HG03469 (cell line): ENCODE results near the gene KIAA0586.
"Not testable (repeated sequence)": the region's sequence is repeated elsewhere in the genome, so short reads cannot be mapped to it uniquely, and the experiment has no call there.

Source experiments
- ATAC-seq: cut with Tn5 transposase; IDR thresholded peaks from one replicate; pipeline ENCODE4 v1.9.1; 2021; ENCODE audit warnings: mild to moderate bottlenecking, moderate library complexity, moderate number of reproducible peaks; ENCODE audit not compliant: unreplicated experiment

KIAA0586 gene

DNA sequence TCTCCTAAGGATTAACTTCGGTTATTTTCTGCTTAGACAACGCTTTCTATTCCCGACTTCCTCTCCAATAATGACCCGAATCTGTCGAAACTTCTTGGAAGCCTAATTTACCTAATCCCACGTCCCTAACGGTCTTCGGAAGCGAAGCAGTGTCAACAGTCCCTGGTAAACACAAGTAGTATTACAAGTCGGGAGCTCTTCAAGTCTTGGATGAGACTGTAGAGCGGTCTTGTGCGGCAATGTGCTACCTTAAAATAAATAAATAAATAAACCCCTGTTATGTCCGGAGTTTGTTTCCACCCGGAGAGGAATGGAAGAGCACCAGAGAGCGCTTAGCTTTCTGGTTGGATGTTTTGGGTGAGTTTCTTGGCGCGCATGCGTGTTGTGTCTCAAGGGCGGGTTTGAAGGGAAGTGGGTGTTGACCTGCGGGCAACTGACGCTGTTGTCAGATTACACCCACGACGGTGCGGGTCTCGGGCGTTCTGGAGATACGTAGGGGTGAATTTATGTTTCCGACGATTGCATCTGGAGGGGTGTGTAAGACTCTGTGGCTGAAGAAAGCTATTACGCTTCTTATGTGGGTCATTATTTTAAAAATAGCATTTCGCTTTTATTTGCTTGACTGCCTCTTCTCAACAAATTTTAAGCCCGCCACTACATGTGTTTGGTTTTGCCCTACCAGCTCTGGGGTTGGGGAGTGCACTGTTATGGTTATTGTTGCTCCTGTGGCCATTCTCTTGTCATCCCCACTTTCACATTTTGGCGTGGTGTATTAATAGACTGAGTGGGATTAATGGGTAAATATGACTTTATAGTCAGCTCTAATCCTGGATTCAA lies at the start of gene KIAA0586, which contains the start of gene TIMM9:
TSS of gene KIAA0586 (plus strand) at position 439 of the 837 bp plus-strand sequence. CDS start 546 bp downstream, outside the sequence.
TSS of gene TIMM9 (minus strand) at position 251 of the 837 bp plus-strand sequence. CDS start 15,586 bp downstream, outside the sequence.
- peak; percentile 68 for ATAC-seq

DNA sequence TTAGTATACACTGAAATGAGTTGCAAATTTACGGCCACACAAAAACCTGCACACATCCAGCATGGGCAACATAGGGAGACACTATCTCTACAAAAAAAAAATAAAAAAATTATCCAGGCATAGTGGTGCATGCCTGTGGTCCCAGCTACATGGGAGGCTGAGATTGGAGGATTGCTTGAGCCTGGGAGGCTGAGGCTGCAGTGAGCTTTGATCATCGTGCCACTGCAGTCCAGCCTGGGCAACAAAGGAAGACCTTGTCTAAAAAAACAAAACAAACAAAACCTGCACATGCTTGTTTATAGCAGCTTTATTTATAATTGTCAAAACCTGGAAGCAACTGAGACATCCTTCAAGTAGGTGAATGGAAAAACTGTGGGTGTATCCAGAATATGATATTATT lies 36.7 kb upstream of the KIAA0586 start:
- ATAC-seq, result no peak

DNA sequence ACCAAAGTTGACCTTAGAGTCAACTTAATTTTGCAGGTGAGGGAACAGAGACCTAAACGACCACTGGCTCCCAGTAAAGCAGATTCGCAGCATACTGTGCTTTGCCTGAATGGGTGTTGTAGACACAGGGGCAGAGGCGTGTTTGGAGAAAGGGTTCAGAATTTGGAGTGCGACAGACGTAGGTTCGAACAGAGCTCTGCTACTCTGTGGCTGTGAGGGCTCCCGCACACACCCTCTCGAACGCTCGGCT lies 32.0 kb upstream of the KIAA0586 start:
- ATAC-seq, result no peak

DNA sequence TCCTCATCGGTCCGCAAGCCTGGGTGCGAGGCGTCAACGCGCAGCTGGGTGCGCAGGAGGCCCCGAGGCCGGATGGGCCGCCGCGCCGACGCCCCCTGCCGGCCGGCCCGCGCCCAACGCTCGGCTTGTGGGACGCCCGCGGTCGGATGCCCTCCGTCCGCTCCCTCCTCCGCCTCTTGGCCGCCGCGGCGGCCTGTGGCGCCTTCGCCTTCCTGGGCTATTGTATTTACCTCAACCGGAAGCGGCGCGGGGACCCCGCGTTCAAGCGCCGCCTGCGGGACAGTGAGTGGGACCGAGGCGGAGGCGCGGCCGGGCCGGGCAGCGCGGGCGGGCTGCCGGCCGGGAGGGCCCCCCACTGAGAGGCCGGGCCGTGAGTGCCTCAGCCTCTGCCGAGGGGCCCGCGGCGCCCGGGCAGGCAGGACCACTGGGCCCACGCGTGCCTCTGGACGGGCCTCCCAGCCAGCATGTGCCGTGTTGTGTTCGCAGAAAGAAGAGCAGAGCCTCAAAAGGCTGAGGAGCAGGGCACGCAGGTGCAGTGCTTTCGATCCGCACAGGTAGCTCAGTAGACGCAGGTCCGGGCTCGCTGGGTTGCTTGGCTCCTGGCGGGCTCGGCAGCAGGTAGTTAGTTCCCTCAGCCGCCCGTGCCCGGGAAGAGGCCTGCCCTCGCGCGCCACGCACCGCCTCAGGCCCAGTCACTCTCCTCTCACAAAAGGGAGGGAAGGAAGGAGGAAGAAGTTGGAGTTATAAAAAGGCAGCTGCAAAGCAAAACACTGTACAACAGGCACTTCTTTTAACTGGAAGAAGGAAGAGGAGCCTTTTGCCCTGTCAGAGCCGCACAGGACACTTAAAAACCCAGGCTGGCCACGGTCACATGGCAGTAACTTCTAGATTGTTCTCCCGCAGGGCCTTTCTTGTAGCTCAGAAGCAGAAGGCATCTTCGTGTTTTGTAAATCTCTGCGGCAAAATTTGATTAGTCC lies 31.4 kb upstream of the KIAA0586 start, which contains the start of gene TOMM20L:
TSS of gene TOMM20L (plus strand) at position 119 of the 977 bp plus-strand sequence. CDS start at position 147, 28 bp downstream.
- peak; percentile 83 for ATAC-seq

DNA sequence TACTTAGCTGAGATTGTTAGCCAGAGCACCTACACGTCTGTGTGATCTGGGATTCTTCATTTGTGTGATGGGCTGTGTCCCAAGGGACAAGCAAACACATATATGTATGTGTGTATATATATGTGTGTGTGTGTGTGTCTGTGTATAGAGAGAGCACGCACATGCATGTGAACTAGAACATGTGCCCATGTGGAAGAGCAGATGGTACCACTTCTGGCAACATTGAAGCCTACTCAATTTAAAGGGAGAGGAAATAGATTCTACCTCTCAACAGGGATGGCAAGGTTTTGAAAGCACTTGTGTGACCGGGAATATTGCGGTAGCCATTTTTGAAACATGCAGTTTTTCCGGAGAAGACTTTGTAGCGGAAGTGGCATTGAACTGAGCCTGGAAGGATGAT lies 30.4 kb upstream of the KIAA0586 start:
- no peak for ATAC-seq

DNA sequence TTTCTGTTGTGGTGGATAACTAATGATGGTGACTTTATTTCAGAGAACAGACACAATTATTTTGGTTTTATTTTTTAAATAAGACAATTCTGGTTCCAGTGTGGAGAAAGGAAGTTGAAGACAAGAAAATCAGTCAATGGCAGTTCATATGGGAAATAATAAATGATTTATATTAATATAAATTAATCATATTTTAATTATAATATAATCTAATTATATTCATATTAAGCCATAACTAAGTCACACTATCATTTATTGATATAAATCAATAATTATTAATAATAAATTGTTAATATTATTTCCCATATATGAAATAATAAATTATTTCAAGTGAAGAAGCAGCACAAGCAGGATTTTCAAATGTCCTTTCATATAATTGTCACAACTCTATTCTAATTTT lies 29.0 kb upstream of the KIAA0586 start:
- no peak for ATAC-seq

DNA sequence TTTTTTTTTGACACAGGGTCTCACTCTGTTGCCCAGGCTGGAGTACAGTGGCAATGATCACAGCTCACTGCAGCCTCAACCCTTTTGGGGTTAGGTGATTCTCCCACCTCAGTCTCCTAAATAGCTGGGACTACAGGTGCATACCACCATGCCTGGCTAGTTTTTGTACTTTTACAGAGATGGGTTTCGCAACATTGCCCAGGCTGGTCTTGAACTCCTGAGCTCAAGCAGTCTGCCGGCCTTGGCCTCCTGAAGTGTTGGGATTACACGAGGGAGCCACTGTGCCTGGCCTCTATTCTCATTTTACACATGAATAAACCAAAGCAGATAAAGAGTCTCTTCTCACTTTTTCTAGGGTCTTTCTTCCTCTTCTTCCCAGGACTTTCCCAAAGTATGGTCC lies 28.6 kb upstream of the KIAA0586 start:
- no peak for ATAC-seq

DNA sequence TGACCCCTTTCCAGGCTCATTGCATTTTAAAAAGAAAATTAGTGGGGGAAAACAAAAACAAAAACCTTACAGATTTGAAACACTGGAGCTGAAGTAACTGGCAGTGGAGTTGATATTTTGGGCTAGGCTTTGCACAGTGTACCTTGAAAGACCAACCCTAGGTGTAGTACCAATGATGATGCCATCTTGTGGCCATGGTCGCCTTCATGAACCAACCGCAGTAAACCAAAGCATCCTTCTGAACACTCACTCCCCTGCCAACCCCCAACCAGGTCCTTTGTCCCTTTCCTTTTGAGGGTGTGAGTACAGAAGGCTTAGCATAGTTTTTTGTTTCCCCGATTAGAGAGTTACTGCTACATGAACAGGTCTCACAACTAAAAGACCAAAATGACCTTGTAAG lies 25.9 kb upstream of the KIAA0586 start:
- ATAC-seq, result no peak

DNA sequence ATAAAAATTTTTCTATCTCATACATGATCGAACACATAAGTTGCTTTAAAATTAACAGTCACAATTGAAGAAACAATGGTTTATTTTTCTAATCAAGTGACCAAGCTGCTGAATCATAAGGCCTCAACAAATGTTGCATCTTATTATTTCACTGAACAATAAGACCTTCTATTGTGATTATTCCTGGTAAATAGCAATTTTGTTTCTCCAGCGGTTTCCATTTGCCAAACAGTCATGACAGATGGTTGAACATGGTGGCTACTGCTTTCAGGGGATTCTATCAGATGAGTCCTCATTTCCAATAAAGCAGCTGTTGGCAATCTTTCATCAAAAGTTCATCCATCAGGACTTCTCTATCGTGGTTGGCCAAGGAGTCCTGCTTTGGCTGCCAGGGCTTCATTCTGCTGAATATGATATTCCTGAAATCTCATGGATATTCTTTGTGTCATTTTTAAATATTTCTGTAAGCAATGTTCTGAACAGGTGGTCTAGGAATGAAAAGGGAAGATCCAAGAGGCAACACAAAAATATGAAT lies 18.8 kb upstream of the KIAA0586 start:
- ATAC-seq, result no peak

DNA sequence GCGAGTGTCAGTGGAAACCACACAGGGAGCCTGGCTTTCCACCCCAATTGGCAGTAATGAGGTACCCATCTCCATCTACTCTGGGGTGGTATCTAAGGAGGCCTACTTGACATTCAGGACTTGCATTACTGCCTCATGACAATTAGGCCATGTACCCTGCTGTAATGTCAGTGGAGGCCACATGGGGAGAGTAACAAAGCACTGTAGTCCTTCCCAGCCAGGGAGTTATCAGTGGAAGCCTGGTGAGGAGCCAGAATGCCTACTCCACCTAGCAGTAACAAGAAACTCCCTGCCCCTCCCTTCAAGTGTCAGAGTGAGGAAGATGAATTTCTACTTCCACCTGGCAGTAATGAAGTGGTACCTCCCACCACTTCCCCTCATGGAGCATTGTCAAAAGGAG lies 12.7 kb upstream of the KIAA0586 start:
- no peak for ATAC-seq

DNA sequence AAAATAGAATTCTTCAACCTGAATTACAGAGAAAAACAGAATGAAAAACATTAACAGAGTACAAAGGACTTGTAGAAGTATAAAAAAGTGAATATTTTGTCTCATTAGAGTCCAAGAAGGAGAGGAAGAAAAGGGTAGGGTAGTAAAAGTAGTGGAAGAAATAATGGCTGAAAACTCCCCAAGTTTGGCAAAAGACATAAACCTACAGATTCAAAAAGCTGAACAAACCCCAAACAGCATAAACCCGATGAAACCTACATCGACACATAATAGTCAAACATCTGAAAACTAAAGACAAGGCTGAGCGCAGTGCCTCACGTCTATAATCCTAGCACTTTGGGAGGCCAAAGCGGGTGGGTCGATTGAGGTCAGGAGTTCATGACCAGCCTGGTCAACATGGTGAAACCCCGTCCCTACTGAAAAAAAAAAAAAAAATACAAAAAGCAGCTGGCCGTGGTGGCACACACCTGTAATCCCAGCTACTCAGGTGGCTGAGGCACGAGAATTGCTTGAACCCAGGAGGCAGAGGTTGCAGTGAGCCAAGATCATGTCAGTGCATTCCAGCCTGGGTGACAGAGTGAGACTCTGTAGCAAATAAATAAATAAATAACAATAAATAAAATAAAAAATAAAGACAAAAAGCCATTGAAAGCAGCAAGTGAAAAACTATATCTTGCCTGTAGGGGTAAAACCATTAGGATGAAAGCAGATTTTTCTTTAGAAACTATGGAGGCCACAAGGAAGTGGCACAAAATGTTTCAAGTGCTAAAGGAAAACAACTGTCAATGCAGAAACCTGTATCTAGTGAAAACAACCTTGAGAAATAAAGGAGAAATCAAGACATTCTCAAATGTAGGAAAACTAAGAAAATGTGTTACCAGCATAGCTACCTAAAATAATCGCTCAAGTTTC lies 11.6 kb upstream of the KIAA0586 start:
- ATAC-seq, result no peak

DNA sequence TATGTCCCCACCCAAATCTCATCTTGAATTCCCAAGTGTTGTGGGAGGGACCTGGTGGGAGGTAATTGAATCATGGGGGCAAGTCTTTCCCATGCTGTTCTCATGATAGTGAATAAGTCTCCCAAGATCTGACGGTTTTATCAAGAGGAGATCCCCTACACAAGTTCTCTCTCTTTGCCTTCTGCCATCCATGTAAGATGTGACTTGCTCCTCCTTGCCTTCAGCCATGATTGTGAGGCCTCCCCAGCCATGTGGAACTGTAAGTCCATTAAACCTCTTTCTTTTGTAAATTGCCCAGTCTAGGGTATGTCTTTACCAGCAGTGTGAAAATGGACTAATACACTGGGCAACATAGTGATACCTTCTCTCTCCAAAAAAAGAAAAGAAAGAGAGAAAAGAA lies 10.6 kb upstream of the KIAA0586 start:
- not testable (repeated sequence) for ATAC-seq

DNA sequence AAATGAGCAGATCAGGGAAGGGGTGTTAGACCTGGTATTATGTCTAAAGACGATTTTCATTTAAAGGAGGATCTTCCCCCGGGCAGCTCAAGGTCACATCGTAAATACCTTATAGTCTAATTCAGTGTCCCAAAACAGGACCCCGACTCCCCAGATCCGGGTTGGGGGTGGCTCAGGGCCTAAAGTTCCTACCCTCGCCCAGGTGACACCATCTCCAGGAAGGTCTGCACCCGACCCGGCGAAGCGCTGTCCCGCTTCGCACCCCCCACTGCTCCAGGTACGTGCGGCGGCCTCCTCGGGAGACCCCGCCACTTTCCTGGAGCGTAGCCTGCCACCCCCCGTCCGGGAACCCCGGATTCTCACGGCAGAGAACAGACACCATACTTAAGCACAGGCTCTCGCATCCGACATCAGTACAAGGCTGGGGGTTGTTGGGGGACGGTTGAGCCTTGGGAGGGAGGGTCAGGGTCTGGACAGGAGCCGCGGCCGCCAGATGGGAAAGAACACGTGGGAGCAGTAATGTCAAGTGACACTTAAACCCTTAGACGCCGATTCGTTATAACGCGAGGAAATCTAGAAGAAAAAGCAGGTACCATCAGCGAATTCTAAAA lies 744 bp upstream of the KIAA0586 start:
- ATAC-seq, result no peak

DNA sequence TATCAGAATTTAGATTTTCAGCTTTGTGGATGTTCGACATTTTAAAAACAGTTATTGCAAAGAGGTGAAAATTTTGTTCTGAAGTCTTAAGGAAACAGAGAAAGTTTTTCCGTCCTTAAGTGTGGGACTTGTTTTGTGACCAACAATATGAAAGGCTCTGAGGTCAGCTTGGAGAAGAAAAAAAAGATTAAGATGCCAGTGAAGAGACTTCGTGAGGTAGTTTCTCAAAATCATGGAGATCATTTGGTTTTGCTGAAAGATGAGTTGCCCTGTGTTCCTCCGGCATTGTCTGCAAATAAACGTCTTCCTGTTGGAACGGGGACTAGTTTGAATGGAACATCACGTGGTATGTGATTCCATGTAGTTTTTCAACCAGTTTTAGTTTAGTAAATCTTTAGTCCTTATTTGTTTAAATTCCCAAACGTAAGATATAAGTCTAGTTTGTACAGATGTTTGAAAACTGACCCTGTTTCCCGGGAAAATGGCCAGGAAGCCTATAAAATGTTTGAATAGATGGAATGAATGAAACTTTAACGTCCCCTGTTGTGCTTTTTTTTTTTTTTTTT lies 682 bp downstream of the KIAA0586 start:
- ATAC-seq, result no peak

DNA sequence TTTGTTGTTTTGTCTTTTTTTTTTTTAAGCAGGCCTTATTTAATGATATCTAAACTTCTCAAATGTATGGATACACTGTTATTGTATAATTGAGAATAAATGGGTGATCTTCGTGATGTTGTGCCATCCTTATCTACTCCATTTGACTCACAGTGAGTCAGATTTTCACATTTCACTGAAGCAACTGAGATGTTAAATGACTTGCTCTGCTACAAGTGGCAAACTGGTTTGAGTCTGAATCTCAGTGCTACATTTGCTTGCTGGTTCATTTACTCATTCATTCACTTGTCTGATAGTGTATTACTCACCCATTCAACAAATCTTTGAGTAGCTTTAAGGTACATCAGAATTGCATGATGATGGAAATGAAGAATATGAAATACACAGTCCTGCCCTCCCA lies 2.6 kb downstream of the KIAA0586 start:
- no peak for ATAC-seq

DNA sequence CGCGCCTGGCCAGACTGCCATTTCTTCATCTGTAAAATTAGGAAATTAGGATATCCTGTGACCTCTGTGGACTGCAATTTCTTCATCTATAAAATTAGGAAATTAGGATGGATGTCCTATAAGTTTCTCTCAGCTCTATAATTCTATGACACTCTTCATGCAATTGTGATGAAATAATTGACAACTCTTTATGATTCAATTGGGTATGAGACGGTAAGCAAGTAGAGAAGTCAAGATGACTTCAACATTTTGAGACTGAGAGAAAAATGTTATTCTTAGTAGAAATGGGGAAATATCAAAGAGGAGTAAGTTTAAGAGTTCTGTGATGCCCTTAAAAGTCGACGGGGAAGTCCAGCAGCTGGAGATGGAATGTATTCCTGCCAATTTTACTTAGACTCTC lies 12.0 kb downstream of the KIAA0586 start:
- no peak for ATAC-seq

DNA sequence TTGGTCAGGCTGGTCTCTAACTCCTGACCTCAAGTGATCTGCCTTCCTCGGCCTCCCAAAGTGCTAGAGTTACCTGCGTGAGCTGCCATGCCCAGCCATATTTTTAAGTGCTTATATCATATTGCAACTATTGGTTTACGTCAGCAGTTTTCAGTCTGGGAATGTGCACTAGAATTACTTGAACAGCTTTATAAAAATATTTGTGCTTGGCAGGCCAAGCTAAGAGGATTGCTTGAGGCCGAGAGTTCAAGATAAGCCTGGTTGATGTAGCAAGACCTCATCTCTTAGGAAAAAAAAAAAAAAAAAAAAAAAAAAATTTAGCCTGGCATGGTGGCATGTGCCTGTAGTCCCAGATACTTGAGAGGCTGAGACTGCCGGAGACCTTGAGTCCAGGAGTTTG lies 17.1 kb downstream of the KIAA0586 start:
- no peak for ATAC-seq

DNA sequence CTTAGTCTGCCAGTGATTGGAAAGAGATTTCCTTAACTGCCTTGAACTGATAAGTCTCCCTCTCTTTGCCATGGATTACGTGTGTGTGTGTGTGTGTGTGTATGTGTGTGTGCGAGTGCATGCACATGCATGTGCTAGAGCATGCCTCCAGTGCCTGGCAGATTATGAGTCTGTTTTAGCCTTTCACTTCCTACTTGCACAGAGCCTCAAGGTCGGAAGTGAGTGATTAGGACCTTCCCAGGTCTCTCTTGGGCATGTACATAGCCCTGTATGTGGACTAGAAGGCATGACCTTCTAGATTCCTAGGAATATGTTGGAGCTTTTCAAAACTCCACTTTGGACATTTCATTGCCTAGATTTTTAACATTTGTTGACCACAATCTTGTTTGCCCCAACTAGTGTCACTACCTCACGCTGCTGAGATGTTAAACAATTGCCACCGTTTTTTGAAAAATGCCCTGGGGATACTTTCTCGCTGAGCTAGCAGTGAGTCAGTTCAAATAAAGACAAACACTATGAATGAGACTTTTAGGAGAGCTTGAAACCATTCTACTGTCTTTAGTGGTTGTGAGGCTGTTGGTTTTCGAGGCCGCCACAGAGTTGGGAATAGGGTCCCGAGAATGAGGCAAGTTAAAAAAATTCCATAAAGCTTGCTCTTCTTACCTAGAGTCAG lies 28.2 kb downstream of the KIAA0586 start:
- no peak for ATAC-seq

DNA sequence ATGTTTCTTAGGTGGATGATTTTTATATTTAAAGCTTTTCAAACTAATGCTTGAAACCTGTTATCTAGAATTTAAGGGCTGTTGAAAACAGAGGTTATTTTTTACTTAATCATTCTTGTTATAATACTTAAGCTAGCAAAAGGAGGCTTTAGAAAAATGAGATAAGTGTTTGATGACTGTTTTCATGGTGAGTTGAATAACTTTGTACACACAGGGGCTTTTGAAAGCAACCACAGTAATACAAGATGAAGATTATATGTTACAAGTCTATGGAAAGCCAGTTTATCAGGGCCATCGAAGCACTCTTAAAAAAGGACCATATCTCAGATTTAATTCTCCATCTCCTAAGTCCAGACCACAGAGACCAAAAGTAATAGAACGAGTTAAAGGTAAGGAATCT lies 33.3 kb downstream of the KIAA0586 start:
- ATAC-seq, result no peak
